ENCODE measurements around the gene BMP10. TPM values are rescaled to one million over a fixed set of nuclear protein-coding genes. Genes with fewer than 3 reads are reported as not detected.

BMP10 gene
- total RNA-seq, 1 donor from 2014 or later = not detected

- DNase-seq (ENCODE audit: low read depth) = no peak
Measured at GRCh38 chr2:68889500-68889899, 18.3 kb upstream of the BMP10 start.

- DNase-seq (ENCODE audit: low read depth) = no peak
Measured at GRCh38 chr2:68889021-68889420, 17.8 kb upstream of the BMP10 start.

- no peak for DNase-seq (ENCODE audit: low read depth)
Measured at GRCh38 chr2:68888038-68888704, 17.0 kb upstream of the BMP10 start.

- no peak for DNase-seq (ENCODE audit: low read depth)
Measured at GRCh38 chr2:68885811-68886075, 14.5 kb upstream of the BMP10 start.

GRCh38 chr2:68885074-68885810, 14.0 kb upstream of the BMP10 start:
- DNase-seq (ENCODE audit: low read depth) = no peak

GRCh38 chr2:68880213-68880612, 9.0 kb upstream of the BMP10 start:
- DNase-seq (ENCODE audit: low read depth) = no peak

GRCh38 chr2:68879296-68879695, 8.1 kb upstream of the BMP10 start:
- no peak for DNase-seq (ENCODE audit: low read depth)

GRCh38 chr2:68878753-68879152, 7.6 kb upstream of the BMP10 start:
- DNase-seq (ENCODE audit: low read depth) = no peak

GRCh38 chr2:68878071-68878711, 7.0 kb upstream of the BMP10 start:
- no peak for DNase-seq (ENCODE audit: low read depth)

- no peak for DNase-seq (ENCODE audit: low read depth)
Measured at GRCh38 chr2:68877079-68877772, 6.0 kb upstream of the BMP10 start.

- DNase-seq (ENCODE audit: low read depth) = no peak
Measured at GRCh38 chr2:68870215-68870614, 982 bp downstream of the BMP10 start.

GRCh38 chr2:68865108-68865507, 6.1 kb downstream of the BMP10 start:
- no peak for DNase-seq (ENCODE audit: low read depth)

GRCh38 chr2:68863996-68864395, 7.2 kb downstream of the BMP10 start:
- no peak for DNase-seq (ENCODE audit: low read depth)

GRCh38 chr2:68862889-68863288, 8.3 kb downstream of the BMP10 start:
- no peak for DNase-seq (ENCODE audit: low read depth)

GRCh38 chr2:68861330-68861729, 9.9 kb downstream of the BMP10 start:
- DNase-seq (ENCODE audit: low read depth) = no peak

GRCh38 chr2:68860111-68860510, 11.1 kb downstream of the BMP10 start:
- DNase-seq (ENCODE audit: low read depth) = no peak

GRCh38 chr2:68857855-68858456, 13.2 kb downstream of the BMP10 start:
- DNase-seq (ENCODE audit: low read depth) = no peak

- no peak for DNase-seq (ENCODE audit: low read depth)
Measured at GRCh38 chr2:68857202-68857845, 13.9 kb downstream of the BMP10 start.

- no peak for DNase-seq (ENCODE audit: low read depth)
Measured at GRCh38 chr2:68855550-68855949, 15.6 kb downstream of the BMP10 start.

GRCh38 chr2:68854476-68854875, 16.7 kb downstream of the BMP10 start:
- no peak for DNase-seq (ENCODE audit: low read depth)

GRCh38 chr2:68853915-68854314, 17.3 kb downstream of the BMP10 start:
- DNase-seq (ENCODE audit: low read depth) = no peak

GRCh38 chr2:68853035-68853434, 18.2 kb downstream of the BMP10 start:
- DNase-seq (ENCODE audit: low read depth) = no peak
